Ramos (cell line): ENCODE measurements around the gene NRDE2.
"Not testable (repeated sequence)": the region's sequence is repeated elsewhere in the genome, so short reads cannot be mapped to it uniquely, and the experiment has no call there.

Experiments used
- in situ Hi-C: fragments of 300-500 bp; cut with MboI; formaldehyde crosslinking; loops from one replicate; pipeline ENCODE4 v1.14.3; 2022; ENCODE audit warnings: low sequenced_read_pairs; ENCODE audit not compliant: unreplicated experiment

Gene NRDE2

GRCh38 chr14:90276646-90277367 lies 54.9 kb downstream of the NRDE2 start:
- in situ Hi-C loops = no loop called here

GRCh38 chr14:90275820-90276219 lies 55.9 kb downstream of the NRDE2 start:
- in situ Hi-C loops = no loop called here

- in situ Hi-C loops = no loop called here
Observed at GRCh38 chr14:90275458-90275814, 56.3 kb downstream of the NRDE2 start.

- in situ Hi-C loops = no loop called here
Observed at GRCh38 chr14:90274808-90275457, 56.8 kb downstream of the NRDE2 start.

- in situ Hi-C loops = no loop called here
Observed at GRCh38 chr14:90274019-90274418, 57.7 kb downstream of the NRDE2 start.

- in situ Hi-C loops = no loop called here
Observed at GRCh38 chr14:90273532-90273931, 58.2 kb downstream of the NRDE2 start.

GRCh38 chr14:90272523-90272922 lies 59.2 kb downstream of the NRDE2 start:
- in situ Hi-C loops = no loop called here

GRCh38 chr14:90268420-90268819 lies 63.3 kb downstream of the NRDE2 start:
- in situ Hi-C loops = no loop called here

- in situ Hi-C loops = no loop called here
Observed at GRCh38 chr14:90266441-90267154, 65.1 kb downstream of the NRDE2 start.

- in situ Hi-C loops = no loop called here
Observed at GRCh38 chr14:90263748-90264449, 67.8 kb downstream of the NRDE2 start.

GRCh38 chr14:90256354-90257131 lies 75.2 kb downstream of the NRDE2 start, which contains the start of gene PSMC1:
TSS of gene PSMC1 (plus strand) at chr14:90256553. CDS start at chr14:90256598, 45 bp downstream.
- in situ Hi-C loops = no loop called here

GRCh38 chr14:90255871-90256270 lies 75.9 kb downstream of the NRDE2 start:
- in situ Hi-C loops = no loop called here

- in situ Hi-C loops = no loop called here
Observed at GRCh38 chr14:90253826-90254225, 77.9 kb downstream of the NRDE2 start.

- in situ Hi-C loops = no loop called here
Observed at GRCh38 chr14:90248594-90248993, 83.1 kb downstream of the NRDE2 start.

GRCh38 chr14:90247441-90247840 lies 84.3 kb downstream of the NRDE2 start:
- in situ Hi-C loops = not testable (repeated sequence)

- in situ Hi-C loops = no loop called here
Observed at GRCh38 chr14:90246936-90247335, 84.8 kb downstream of the NRDE2 start.

GRCh38 chr14:90242444-90242843 lies 89.3 kb downstream of the NRDE2 start:
- in situ Hi-C loops = no loop called here

- in situ Hi-C loops = loop anchor here (10.0 kb wide), 1 partner anchor 304 kb away; no protein-coding TSS in a partner anchor
Observed at GRCh38 chr14:90239139-90239538, 92.6 kb downstream of the NRDE2 start.

- in situ Hi-C loops = loop anchor here (10.0 kb wide), 1 partner anchor 301 kb away; no protein-coding TSS in a partner anchor
Observed at GRCh38 chr14:90235179-90235976, 96.4 kb downstream of the NRDE2 start.
